Peyer's patch (tissue), 4 donors: ENCODE data around the gene GPHB5.

Experiments
- POLR2A ChIP-seq, 2 donors: fragments of 450-650 bp; IDR thresholded peaks; one replicate each; pipeline ENCODE4 v1.5.1; 2017; ENCODE audit warnings: antibody characterized with exemption in 2 of 2, mild to moderate bottlenecking in 2 of 2, moderate library complexity in 2 of 2
- TF ChIP-seq, protein P1 (sequence below), 6 experiments: fragments of 450-650 bp in 4 of 6; fragments of 200-600 bp in 2 of 6; sonication (generic) in 1 of 6; IDR thresholded peaks; one replicate each; pipeline ENCODE4 v1.5.1; 2017 to 2019; ENCODE audit warnings: antibody characterized with exemption in 6 of 6, mild to moderate bottlenecking in 3 of 6, moderate library complexity in 1 of 6

DNA sequence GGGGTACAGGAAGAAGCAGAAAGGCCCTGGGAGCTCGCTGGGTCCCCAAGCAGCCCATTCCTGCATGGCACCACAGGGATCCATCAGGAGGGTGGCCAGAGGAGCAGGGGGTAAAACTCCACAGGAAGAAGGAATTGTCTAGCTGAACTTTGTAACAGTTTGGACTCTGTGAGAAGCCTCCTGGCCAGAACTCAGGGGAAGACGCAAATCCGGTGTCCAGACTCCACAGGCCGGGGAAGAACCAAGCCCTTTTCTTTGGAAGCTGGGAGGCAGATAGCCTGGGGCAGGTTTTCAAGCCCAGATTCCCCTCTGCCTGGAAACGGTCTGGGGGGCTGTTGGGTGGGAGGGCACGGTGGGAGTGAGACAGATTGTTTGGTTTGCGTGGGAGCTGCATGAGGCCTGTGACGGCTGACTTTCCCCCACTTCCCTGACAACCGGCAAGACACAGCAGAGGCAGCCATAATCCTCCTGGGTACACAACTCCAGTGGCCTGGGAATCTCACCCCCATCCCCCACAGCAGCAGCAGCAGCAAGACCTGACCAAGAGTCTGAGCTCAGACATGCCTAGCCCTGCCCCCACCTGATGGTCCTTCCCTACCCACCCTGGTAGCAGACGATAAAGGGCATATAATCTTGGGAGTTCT is 16.7 kb downstream of the GPHB5 start:
- TF ChIP-seq, protein P1, sequence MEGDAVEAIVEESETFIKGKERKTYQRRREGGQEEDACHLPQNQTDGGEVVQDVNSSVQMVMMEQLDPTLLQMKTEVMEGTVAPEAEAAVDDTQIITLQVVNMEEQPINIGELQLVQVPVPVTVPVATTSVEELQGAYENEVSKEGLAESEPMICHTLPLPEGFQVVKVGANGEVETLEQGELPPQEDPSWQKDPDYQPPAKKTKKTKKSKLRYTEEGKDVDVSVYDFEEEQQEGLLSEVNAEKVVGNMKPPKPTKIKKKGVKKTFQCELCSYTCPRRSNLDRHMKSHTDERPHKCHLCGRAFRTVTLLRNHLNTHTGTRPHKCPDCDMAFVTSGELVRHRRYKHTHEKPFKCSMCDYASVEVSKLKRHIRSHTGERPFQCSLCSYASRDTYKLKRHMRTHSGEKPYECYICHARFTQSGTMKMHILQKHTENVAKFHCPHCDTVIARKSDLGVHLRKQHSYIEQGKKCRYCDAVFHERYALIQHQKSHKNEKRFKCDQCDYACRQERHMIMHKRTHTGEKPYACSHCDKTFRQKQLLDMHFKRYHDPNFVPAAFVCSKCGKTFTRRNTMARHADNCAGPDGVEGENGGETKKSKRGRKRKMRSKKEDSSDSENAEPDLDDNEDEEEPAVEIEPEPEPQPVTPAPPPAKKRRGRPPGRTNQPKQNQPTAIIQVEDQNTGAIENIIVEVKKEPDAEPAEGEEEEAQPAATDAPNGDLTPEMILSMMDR (IDR thresholded peaks at IDR 0.05), result no peak
- no peak for TF ChIP-seq POLR2A (IDR thresholded peaks at IDR 0.05)
